Immature natural killer cell (primary cell): Measurements from ENCODE around the gene NTM. TPM values are rescaled to one million over a fixed set of nuclear protein-coding genes. Genes with fewer than 3 reads are reported as not detected.

Source experiments
- DNase-seq, 3 donors: peaks; one replicate each; pipeline ENCODE4 v3.0.0; 2022; ENCODE audit warnings: mixed read lengths in 1 of 3
- H3K27ac Mint-ChIP-seq, 6 donors: one replicate each; pipeline ENCODE4 v1.8.0; 2020; ENCODE audit warnings: mixed read lengths in 6 of 6, mild to moderate bottlenecking in 5 of 6, inconsistent platforms in 4 of 6, moderate library complexity in 3 of 6
- H3K27me3 Mint-ChIP-seq, 3 donors: one replicate each; pipeline ENCODE4 v1.8.0; 2020 to 2021; ENCODE audit warnings: low read depth in 3 of 3, mild to moderate bottlenecking in 3 of 3, mixed read lengths in 3 of 3, moderate library complexity in 3 of 3, inconsistent platforms in 1 of 3
- H3K36me3 Mint-ChIP-seq, 3 donors: one replicate each; pipeline ENCODE4 v1.8.0; 2020; ENCODE audit warnings: mixed read lengths in 3 of 3, inconsistent platforms in 2 of 3, mild to moderate bottlenecking in 2 of 3
- H3K4me1 Mint-ChIP-seq, 2 donors: one replicate each; pipeline ENCODE4 v1.8.0; 2020; ENCODE audit warnings: inconsistent platforms in 2 of 2, mild to moderate bottlenecking in 2 of 2, mixed read lengths in 2 of 2, moderate library complexity in 1 of 2
- H3K4me3 Mint-ChIP-seq, 5 donors: one replicate each; pipeline ENCODE4 v1.8.0; 2020; ENCODE audit warnings: mild to moderate bottlenecking in 5 of 5, mixed read lengths in 5 of 5, inconsistent platforms in 3 of 5, moderate library complexity in 3 of 5
- H3K9me3 Mint-ChIP-seq, 6 donors: one replicate each; pipeline ENCODE4 v1.8.0; 2020; ENCODE audit warnings: mild to moderate bottlenecking in 6 of 6, mixed read lengths in 6 of 6, inconsistent platforms in 4 of 6, moderate library complexity in 3 of 6
- polyA plus RNA-seq, 3 donors: library from polyadenylated mRNA; unstranded; fragments of 300-500 nt; fragmentation: Illumina TruSeq; gene quantifications; one replicate each; pipeline ENCODE4 v1.2.3, GENCODE V29; 2021

The NTM gene
- polyA plus RNA-seq, 3 donors from 2014 or later, result not detected

DNA sequence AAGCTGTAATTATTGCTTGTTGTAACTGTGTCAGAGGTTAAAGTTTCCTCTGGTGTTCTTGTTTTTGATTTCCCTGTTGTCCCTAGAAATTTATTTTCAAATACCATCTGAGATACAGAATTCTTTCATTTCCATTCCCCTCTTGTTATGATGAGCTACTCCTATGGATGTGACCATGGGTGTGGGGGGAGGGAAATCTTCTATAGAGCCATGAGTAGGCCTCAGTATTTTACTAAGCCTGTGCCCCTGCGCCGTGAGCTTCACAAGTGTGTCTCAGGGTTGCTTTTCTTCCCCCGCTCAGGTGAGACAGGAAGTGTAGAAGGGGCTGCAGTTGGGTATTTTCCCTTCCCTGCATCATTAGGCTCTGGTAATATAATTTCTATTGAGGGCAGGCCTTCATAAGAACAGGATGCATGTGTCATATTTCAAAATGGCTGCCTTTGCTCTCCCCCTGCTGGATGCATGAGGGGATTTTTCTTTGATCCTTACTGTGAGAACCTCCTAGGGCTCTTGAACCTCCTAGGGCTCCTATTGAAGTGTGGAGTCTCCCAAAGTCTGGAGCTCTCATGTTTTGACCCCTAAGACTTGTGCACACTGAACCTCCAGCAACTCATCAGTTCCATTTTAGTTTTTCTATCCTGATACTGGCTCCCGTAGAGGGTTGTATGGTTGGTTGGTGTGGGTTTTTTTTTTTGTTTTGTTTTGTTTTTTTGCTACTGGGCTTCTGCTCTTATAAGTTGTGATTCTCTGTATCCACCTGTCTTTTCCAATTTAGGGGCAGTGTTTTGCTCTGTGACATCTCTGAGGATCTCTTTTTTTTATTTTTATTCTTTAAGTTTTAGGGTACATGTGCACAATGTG lies 658.2 kb downstream of the NTM start:
- Mint-ChIP-seq H3K27me3 (peaks cover 0 to 2% (median 1%) of the 10 kb centered on the region in 3 donors), H3K4me3 (no peak overlapping the region), H3K27ac (no peak overlapping the region), H3K4me1 (no peaks in the 10 kb centered on the region), H3K9me3 (peaks cover 0 to 9% (median 5%) of the 10 kb centered on the region in 6 donors), H3K36me3 (no peaks in the 10 kb centered on the region)
- DNase-seq, result no peak

DNA sequence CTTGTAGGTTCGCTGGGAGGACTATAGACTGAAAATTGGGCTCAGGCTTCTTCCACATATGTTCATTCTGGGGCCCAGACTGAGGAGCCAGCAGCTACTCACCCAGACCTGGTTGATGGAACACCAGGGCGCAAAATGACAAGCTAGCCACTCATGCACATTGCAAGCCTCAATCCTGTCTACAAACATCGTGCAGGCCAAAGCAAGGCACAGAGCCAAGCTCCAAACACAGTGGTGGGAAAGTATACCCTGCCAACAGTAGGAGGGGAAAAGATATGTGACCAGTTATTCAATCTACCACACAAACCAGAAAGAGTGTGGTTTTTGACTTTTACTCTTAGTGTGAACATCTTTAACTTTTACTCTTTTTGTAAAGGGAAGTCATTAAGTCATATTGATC lies 660.5 kb downstream of the NTM start:
- Mint-ChIP-seq H3K27me3 (peaks cover 0 to 2% (median 0%) of the 10 kb centered on the region in 3 donors), H3K36me3 (no peaks in the 10 kb centered on the region), H3K4me1 (no peaks in the 10 kb centered on the region), H3K4me3 (no peak overlapping the region), H3K9me3 (peaks cover 0 to 12% (median 5%) of the 10 kb centered on the region in 6 donors), H3K27ac (no peak overlapping the region)
- no peak for DNase-seq

DNA sequence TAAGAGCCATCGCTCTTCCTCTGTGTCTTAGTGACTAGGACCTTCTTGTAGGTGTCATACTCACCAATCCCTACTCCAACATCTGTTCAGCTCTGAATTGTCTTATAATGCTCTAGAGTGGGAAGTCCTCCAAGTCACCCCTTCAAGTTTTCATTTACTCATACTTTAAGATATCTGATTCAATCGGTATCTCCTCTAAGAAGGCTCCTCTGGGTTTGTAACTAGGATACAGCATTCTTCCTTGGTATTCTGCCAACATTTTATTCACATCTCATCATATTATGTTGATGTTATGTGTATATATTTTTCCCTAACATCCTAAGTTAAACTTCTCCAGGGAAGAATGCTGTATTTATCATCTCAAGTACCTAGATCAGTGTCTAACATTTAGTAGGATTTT lies 662.1 kb downstream of the NTM start:
- peaks cover 0 to 2% (median 0%) of the 10 kb centered on the region in 3 donors for H3K27me3 Mint-ChIP-seq
- H3K4me3 Mint-ChIP-seq, result no peak overlapping the region
- H3K36me3 Mint-ChIP-seq, result no peaks in the 10 kb centered on the region
- H3K27ac Mint-ChIP-seq, result no peak overlapping the region
- H3K4me1 Mint-ChIP-seq, result no peaks in the 10 kb centered on the region
- peaks cover 0 to 15% (median 2%) of the 10 kb centered on the region in 6 donors for H3K9me3 Mint-ChIP-seq
- DNase-seq, result no peak

DNA sequence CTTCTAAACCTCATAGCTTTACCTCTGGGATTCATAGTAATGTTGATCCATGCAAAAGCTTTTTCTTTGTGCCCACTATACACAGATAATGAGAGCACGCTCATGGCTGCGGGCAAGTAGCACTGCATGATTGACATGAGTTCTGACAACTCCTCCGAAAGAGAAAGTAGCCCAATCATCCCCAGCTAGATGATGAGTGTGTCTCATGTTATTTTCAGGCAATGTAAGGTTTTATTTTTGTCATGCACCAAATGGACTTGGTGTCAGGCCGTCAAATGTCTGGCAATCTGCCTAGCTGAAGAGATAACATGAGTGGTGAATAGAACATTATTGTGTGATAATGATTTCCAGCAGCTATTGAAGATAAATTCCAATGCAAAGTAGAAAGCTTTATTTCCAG lies 662.6 kb downstream of the NTM start:
- no peaks in the 10 kb centered on the region for H3K4me1 Mint-ChIP-seq
- no peak overlapping the region for H3K27ac Mint-ChIP-seq
- peaks cover 0 to 2% (median 0%) of the 10 kb centered on the region in 3 donors for H3K27me3 Mint-ChIP-seq
- peaks cover 0 to 20% (median 0%) of the 10 kb centered on the region in 6 donors for H3K9me3 Mint-ChIP-seq
- DNase-seq, result no peak
- H3K4me3 Mint-ChIP-seq, result no peak overlapping the region
- no peaks in the 10 kb centered on the region for H3K36me3 Mint-ChIP-seq

DNA sequence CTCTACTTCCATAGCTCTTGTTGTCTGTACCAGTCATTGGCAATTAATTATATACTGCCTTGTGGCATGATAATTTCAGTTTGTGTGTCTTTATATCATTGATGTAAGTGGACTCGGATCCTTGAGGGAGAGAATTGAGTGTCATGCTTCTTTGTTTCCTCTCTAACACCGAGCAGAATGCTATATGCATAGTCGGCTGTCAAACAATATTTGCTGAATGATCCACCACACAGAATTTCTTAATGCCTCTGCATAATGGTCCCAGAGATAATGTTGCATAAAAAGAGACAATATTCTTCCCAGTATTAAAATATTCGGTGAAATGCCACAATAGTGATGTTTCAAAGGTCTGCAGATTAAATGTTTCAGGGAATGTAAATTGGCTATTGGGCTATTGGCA lies 664.8 kb downstream of the NTM start:
- Mint-ChIP-seq H3K9me3 (peaks cover 0 to 23% (median 1%) of the 10 kb centered on the region in 6 donors), H3K27me3 (peaks cover 0 to 2% (median 2%) of the 10 kb centered on the region in 3 donors), H3K27ac (no peak overlapping the region), H3K4me1 (no peaks in the 10 kb centered on the region), H3K4me3 (no peak overlapping the region), H3K36me3 (no peaks in the 10 kb centered on the region)
- no peak for DNase-seq

DNA sequence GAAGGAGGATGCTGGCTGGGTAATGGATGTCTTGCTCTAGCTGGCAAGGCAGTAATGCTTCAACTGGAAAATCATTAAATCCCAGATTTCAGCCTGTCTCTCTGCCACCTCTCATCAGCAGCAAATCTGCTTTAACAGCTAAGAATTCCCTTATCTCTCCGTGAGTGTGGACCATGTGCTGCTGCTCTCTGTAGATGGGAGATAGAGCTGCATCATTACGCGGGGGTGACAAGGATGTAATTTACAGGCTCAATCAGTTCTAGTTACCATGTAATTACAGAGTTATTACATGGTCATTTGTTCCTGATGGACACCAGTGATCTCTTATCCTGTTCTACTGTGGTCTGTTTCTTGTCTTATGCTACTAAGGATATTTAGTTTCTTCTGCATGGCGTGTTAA lies 665.4 kb downstream of the NTM start:
- no peak for DNase-seq
- H3K36me3 Mint-ChIP-seq, result no peaks in the 10 kb centered on the region
- H3K27me3 Mint-ChIP-seq, result peaks cover 0 to 2% (median 0%) of the 10 kb centered on the region in 3 donors
- no peak overlapping the region for H3K4me3 Mint-ChIP-seq
- H3K9me3 Mint-ChIP-seq, result peaks cover 0 to 23% (median 1%) of the 10 kb centered on the region in 6 donors
- H3K4me1 Mint-ChIP-seq, result no peaks in the 10 kb centered on the region
- no peak overlapping the region for H3K27ac Mint-ChIP-seq

DNA sequence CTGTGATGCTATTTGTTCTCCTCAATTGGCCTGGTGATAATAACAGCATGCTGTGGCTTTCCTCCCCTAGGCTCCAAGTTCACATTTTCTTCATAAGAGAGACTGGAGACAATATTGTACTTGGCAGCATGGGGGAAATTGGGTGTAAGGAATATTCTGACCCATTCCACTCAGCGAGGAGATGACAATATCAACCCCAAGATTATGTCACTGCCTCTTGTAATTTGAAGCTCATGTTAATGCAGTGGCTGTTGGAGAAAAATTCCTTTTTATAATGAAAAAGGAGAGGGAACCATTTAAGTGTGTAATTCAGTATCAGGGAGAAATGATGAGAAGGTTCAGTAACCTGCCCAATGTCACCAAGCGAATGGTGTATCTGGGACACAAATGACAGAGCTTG lies 665.8 kb downstream of the NTM start:
- H3K27ac Mint-ChIP-seq, result no peak overlapping the region
- no peak for DNase-seq
- peaks cover 0 to 2% (median 0%) of the 10 kb centered on the region in 3 donors for H3K27me3 Mint-ChIP-seq
- H3K4me3 Mint-ChIP-seq, result no peak overlapping the region
- H3K36me3 Mint-ChIP-seq, result no peaks in the 10 kb centered on the region
- H3K9me3 Mint-ChIP-seq, result peaks cover 0 to 22% (median 2%) of the 10 kb centered on the region in 6 donors
- no peaks in the 10 kb centered on the region for H3K4me1 Mint-ChIP-seq

DNA sequence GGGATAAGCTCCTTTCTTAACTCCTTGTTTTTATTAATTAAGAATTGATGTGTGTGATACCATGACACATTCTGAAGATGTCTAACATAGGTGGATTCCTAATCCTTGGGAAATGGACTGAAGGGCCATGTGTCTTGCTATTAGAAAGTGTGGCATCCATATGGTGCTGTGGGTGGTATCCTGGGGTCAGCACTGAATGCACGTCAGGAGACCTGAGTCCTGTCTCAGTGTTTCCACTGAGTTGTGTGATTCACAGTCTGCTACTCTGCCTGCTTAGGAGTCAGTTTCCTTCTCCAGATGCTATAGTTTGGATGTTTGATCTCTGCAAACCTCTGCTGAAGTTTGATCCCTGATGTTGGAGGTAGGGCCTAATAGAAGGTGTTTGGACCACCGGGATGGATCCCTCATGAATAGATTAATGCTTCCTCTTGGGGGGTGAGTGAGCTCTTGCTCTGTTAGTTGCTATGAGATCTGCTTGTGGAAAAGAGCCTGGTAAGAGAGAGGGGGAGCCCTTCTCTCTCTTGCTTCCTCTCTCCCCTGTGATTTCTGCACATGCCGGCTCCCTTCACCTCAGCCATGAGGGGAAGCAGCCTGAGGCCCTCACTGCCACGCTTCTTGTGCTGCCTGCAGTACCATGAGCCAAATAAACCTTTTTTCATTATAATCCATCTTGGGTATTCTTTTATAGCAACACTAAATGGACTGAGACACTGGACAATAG lies 666.5 kb downstream of the NTM start:
- H3K27ac Mint-ChIP-seq, result no peak overlapping the region
- H3K27me3 Mint-ChIP-seq, result peaks cover 0 to 2% (median 0%) of the 10 kb centered on the region in 3 donors
- H3K36me3 Mint-ChIP-seq, result no peaks in the 10 kb centered on the region
- no peaks in the 10 kb centered on the region for H3K4me1 Mint-ChIP-seq
- no peak overlapping the region for H3K4me3 Mint-ChIP-seq
- DNase-seq, result no peak
- H3K9me3 Mint-ChIP-seq, result peaks cover 0 to 18% (median 3%) of the 10 kb centered on the region in 6 donors

DNA sequence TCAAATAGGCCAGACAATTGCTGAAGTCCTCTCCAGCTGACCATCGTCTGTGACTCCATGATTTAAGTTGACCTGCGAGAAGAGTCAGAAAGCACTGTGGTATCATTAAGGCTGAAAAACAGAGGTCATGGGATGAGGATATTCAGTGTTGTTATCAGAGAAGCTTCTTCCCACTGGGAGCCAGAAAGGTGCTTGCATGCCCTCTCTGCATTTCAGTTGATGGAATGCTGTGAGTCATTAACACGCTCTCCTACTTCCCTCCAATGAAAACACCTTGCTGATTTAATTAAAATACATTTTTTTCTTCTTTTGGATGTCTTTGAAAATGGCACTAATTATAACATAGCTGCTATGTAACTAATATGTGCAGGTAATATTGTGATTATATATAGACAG lies 667.0 kb downstream of the NTM start:
- no peaks in the 10 kb centered on the region for H3K36me3 Mint-ChIP-seq
- H3K27ac Mint-ChIP-seq, result no peak overlapping the region
- peaks cover 0 to 18% (median 3%) of the 10 kb centered on the region in 6 donors for H3K9me3 Mint-ChIP-seq
- H3K4me1 Mint-ChIP-seq, result no peaks in the 10 kb centered on the region
- no peak overlapping the region for H3K4me3 Mint-ChIP-seq
- H3K27me3 Mint-ChIP-seq, result peaks cover 0 to 3% (median 0%) of the 10 kb centered on the region in 3 donors
- no peak for DNase-seq

DNA sequence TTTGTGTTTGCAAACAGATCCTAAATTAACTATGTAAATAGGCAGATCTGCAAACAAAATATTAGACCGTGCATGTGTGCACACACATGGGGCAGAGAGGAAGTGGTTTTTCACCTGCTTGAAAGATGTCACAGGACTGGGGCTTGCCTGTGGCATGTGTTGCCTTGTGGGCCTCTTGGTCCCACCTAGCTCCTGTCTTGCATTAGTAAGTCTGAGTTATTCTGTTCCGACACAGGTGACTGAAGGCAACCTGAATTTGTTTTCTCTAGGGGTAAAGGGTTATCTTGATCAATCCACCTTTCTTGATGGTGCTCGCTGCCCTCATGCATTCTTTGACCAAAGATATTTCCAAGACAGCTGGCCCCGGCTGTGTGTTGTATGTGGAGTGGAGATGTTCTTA lies 667.5 kb downstream of the NTM start:
- Mint-ChIP-seq H3K27me3 (peaks cover 0 to 4% (median 0%) of the 10 kb centered on the region in 3 donors), H3K4me1 (no peaks in the 10 kb centered on the region), H3K36me3 (no peaks in the 10 kb centered on the region), H3K4me3 (no peak overlapping the region), H3K9me3 (peaks cover 0 to 18% (median 3%) of the 10 kb centered on the region in 6 donors), H3K27ac (no peak overlapping the region)
- no peak for DNase-seq

DNA sequence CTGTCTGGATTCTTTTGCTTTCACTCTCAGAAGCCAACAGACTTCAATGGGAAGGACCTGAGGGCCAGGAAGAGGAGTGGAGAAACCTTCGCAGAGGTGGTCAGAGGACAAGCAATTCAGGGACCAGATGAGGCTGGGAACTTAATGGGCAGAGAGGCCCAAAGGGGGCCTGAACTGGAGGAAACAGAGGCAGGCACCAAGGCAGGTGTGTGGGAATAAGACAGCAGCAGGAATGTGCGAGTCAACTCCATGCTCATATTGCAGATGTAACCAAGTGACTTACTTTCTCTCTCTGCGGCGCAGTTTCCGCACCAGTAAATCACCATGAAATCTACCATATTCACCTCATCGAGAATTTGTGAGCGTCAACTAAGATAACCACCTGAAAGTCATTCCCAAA lies 669.1 kb downstream of the NTM start:
- H3K27me3 Mint-ChIP-seq, result peaks cover 0 to 4% (median 3%) of the 10 kb centered on the region in 3 donors
- no peak for DNase-seq
- no peak overlapping the region for H3K27ac Mint-ChIP-seq
- no peak overlapping the region for H3K4me3 Mint-ChIP-seq
- no peaks in the 10 kb centered on the region for H3K4me1 Mint-ChIP-seq
- peaks cover 0 to 18% (median 3%) of the 10 kb centered on the region in 6 donors for H3K9me3 Mint-ChIP-seq
- H3K36me3 Mint-ChIP-seq, result no peaks in the 10 kb centered on the region

DNA sequence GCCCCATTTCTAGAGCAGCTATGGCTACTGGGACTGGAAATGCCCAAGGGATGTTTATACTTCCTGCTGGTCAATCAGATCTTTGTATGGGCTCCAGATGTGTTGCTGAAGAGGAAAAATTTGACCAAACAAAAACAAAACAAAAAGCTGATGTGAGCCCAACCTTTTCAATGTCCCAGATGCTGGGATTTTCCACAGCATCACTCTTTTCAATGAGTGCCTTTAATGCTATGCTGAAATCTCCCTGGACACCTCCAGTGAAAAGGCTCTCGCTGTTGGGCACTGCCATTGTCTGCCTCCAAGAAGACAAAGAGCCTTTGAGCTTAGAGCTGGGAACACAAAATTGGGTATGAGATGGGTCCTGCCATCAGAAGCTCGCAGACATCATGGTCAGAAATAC lies 671.9 kb downstream of the NTM start:
- Mint-ChIP-seq H3K27me3 (peaks cover 2 to 4% (median 3%) of the 10 kb centered on the region in 3 donors), H3K27ac (no peak overlapping the region), H3K4me1 (no peaks in the 10 kb centered on the region), H3K36me3 (no peaks in the 10 kb centered on the region), H3K9me3 (peaks cover 0 to 12% (median 3%) of the 10 kb centered on the region in 6 donors), H3K4me3 (no peak overlapping the region)
- no peak for DNase-seq

DNA sequence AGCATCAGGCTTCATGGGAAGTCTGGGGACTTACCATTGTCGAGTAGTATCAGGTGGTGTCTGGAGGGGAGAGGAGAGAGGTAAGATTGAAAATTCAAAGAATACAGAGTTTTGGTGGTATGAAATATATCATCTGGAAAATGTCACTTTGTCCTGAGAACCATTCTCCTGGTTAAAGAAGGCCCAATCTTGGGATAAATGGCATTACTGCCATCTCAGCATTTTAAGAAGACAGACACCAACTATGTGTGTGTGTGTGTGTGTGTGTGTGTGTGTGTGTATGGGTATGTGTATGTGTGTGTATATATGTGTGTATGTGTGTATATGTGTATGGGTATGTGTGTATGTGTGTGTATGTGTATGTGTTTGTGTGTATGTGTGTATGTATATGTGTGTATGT lies 673.3 kb downstream of the NTM start:
- DNase-seq, result no peak
- Mint-ChIP-seq H3K27ac (no peak overlapping the region), H3K4me3 (no peak overlapping the region), H3K27me3 (peaks cover 2 to 4% (median 3%) of the 10 kb centered on the region in 3 donors), H3K9me3 (peaks cover 0 to 12% (median 0%) of the 10 kb centered on the region in 6 donors), H3K36me3 (no peaks in the 10 kb centered on the region), H3K4me1 (no peaks in the 10 kb centered on the region)

DNA sequence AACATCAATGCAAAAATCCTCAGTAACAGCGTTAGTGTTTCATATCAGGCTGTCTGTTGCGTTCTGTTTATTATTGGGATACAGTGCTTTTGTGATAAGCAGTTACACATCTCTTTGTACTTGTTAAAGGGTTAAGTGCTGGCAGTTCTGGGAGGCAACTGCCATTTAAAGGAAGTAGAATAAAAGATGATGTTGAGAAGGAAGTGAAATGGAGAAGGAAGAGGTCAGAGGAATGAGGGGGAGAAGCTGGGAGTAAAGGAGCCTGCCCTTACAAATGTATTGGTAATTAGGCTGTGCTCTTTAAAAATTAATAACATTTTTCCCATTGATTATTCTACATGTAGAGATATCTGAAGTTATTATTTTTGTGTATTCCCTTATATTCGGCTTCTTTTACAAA lies 674.7 kb downstream of the NTM start:
- no peak overlapping the region for H3K4me3 Mint-ChIP-seq
- no peaks in the 10 kb centered on the region for H3K4me1 Mint-ChIP-seq
- no peak overlapping the region for H3K27ac Mint-ChIP-seq
- H3K27me3 Mint-ChIP-seq, result peaks cover 2 to 3% (median 2%) of the 10 kb centered on the region in 3 donors
- peaks cover 0 to 12% (median 1%) of the 10 kb centered on the region in 6 donors for H3K9me3 Mint-ChIP-seq
- no peak for DNase-seq
- H3K36me3 Mint-ChIP-seq, result no peaks in the 10 kb centered on the region
